Hepatocyte (in vitro differentiated cells): ENCODE measurements around the gene C13orf42. TPM values are rescaled to one million over a fixed set of nuclear protein-coding genes. Genes with fewer than 3 reads are reported as not detected.

Experiments
- DNase-seq: peaks from one replicate; pipeline ENCODE4 v3.0.0-alpha.2; 2016; ENCODE audit warnings: low spot score
- H2AFZ ChIP-seq: fragments of 200-600 bp; sonication (generic); 2 replicates; pipeline ENCODE4 v1.6.0; 2016; ENCODE audit warnings: antibody characterized with exemption, mild to moderate bottlenecking
- H3K27ac ChIP-seq: fragments of 200-600 bp; sonication (generic); 2 replicates; pipeline ENCODE4 v1.5.1; 2016; ENCODE audit warnings: mild to moderate bottlenecking
- H3K27me3 ChIP-seq: fragments of 200-600 bp; sonication (generic); 2 replicates; pipeline ENCODE4 v1.6.1; 2016
- H3K36me3 ChIP-seq: fragments of 200-600 bp; sonication (generic); replicated peaks from 2 replicates; pipeline ENCODE4 v1.5.1; 2016; ENCODE audit warnings: low read depth; ENCODE audit not compliant: insufficient read depth
- H3K4me1 ChIP-seq: fragments of 200-600 bp; sonication (generic); 2 replicates; pipeline ENCODE4 v1.5.1; 2016; ENCODE audit warnings: mild to moderate bottlenecking, moderate library complexity; ENCODE audit not compliant: insufficient read depth
- H3K4me2 ChIP-seq: fragments of 200-600 bp; sonication (generic); 2 replicates; pipeline ENCODE4 v1.6.0; 2016
- H3K4me3 ChIP-seq: fragments of 200-600 bp; sonication (generic); 2 replicates; pipeline ENCODE4 v1.5.1; 2016; ENCODE audit warnings: mild to moderate bottlenecking
- H3K79me2 ChIP-seq: fragments of 200-600 bp; sonication (generic); 2 replicates; pipeline ENCODE4 v1.6.0; 2017; ENCODE audit warnings: mild to moderate bottlenecking
- H3K9me2 ChIP-seq: fragments of 200-600 bp; sonication (generic); replicated peaks from 2 replicates; pipeline ENCODE4 v1.6.0; 2017; ENCODE audit warnings: mild to moderate bottlenecking; ENCODE audit not compliant: insufficient read depth
- H3K9me3 ChIP-seq: fragments of 200-600 bp; sonication (generic); 2 replicates; pipeline ENCODE4 v1.5.1; 2016; ENCODE audit warnings: low read depth, mild to moderate bottlenecking
- H4K20me1 ChIP-seq: fragments of 200-600 bp; sonication (generic); 2 replicates; pipeline ENCODE4 v1.6.0; 2016; ENCODE audit warnings: mild to moderate bottlenecking; ENCODE audit not compliant: insufficient read depth, poor library complexity, severe bottlenecking
- EZH2 ChIP-seq: fragments of 200-600 bp; sonication (generic); IDR thresholded peaks from 2 replicates; pipeline ENCODE4 v1.6.1; 2016; ENCODE audit warnings: antibody characterized with exemption, mild to moderate bottlenecking, borderline replicate concordance
- EZH2phosphoT487 ChIP-seq: fragments of 200-600 bp; sonication (generic); IDR thresholded peaks from one replicate; pipeline ENCODE4 v1.6.1; 2018; ENCODE audit warnings: antibody characterized with exemption, mild to moderate bottlenecking, low read depth, moderate library complexity; ENCODE audit not compliant: unreplicated experiment, severe bottlenecking
- WGBS: methylation state at CpG from one replicate; pipeline ENCODE4 v1.1.6; 2016; ENCODE audit warnings: low lambda C conversion rate; ENCODE audit errors: missing lambda C conversion rate; 5-methylcytosine and 5-hydroxymethylcytosine counted together
- polyA plus RNA-seq: library from polyadenylated mRNA; unstranded; fragments of >200 nt; fragmentation: Nextera tagmentation; extraction: Ambion mirVana; gene quantifications from 2 replicates; pipeline ENCODE4 v1.2.1, GENCODE V29; 2016
- total RNA-seq: library from RNA; depleted of rRNA; stranded (reverse); fragments of >200 nt; gene quantifications from 2 replicates; pipeline ENCODE4 v1.2.3, GENCODE V29; 2014
- TF ChIP-seq, protein P1 (sequence below): fragments of 200-600 bp; sonication (generic); IDR thresholded peaks from 2 replicates; pipeline ENCODE4 v1.5.1; 2016; ENCODE audit warnings: antibody characterized with exemption, mild to moderate bottlenecking; ENCODE audit not compliant: poor library complexity

Gene C13orf42
- total and polyA plus RNA-seq, 2 experiments from 2014 or later, result not detected

DNA sequence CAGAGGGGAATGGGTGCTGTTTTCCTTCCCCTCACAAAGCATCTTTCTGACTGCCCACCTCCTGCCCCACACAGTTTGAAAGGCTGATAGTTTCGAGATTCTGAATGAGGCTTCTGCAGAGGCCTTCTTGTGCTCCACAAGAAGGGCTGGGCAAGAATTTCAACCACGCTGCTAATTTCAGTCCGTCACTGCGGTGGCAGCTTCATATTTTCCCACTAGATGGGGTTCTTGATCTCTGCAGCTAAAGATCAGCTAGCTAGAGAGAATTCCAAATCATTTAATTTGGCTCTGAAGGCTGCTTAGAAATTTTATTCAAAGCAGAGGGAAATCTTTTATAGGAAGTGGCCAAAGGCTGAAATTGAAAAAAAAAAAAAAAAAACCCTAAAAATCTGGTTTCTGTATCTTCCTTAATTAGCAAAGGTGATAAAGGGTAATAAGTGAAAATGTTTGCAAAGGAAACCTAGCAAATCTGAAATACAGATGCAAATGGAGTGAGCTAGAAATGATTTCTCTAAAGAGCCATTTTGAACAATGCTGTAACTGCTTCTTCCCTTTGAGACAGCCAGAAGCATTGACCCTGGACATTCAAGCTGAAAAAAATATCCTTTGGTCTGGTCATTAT is 38.0 kb upstream of the C13orf42 start:
- H4K20me1 ChIP-seq, result no peaks in the 10 kb centered on the region
- H3K4me3 ChIP-seq, result no peak overlapping the region
- 11% methylated on average over 4 of the region's 4 CpGs for WGBS
- peaks cover 5% of the 10 kb centered on the region for H3K27me3 ChIP-seq
- H3K9me3 ChIP-seq, result no peaks in the 10 kb centered on the region
- DNase-seq, result peak; percentile 62
- no peak overlapping the region for H2AFZ ChIP-seq
- H3K4me2 ChIP-seq, result no peak overlapping the region
- H3K36me3 ChIP-seq, result no peaks in the 10 kb centered on the region
- H3K9me2 ChIP-seq, result no peaks in the 10 kb centered on the region
- H3K79me2 ChIP-seq, result no peaks in the 10 kb centered on the region
- no peak for TF ChIP-seq EZH2phosphoT487
- TF ChIP-seq, protein P1, sequence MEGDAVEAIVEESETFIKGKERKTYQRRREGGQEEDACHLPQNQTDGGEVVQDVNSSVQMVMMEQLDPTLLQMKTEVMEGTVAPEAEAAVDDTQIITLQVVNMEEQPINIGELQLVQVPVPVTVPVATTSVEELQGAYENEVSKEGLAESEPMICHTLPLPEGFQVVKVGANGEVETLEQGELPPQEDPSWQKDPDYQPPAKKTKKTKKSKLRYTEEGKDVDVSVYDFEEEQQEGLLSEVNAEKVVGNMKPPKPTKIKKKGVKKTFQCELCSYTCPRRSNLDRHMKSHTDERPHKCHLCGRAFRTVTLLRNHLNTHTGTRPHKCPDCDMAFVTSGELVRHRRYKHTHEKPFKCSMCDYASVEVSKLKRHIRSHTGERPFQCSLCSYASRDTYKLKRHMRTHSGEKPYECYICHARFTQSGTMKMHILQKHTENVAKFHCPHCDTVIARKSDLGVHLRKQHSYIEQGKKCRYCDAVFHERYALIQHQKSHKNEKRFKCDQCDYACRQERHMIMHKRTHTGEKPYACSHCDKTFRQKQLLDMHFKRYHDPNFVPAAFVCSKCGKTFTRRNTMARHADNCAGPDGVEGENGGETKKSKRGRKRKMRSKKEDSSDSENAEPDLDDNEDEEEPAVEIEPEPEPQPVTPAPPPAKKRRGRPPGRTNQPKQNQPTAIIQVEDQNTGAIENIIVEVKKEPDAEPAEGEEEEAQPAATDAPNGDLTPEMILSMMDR, result peak; percentile 88
- H3K27ac ChIP-seq, result no peak overlapping the region
- H3K4me1 ChIP-seq, result no peaks in the 10 kb centered on the region

DNA sequence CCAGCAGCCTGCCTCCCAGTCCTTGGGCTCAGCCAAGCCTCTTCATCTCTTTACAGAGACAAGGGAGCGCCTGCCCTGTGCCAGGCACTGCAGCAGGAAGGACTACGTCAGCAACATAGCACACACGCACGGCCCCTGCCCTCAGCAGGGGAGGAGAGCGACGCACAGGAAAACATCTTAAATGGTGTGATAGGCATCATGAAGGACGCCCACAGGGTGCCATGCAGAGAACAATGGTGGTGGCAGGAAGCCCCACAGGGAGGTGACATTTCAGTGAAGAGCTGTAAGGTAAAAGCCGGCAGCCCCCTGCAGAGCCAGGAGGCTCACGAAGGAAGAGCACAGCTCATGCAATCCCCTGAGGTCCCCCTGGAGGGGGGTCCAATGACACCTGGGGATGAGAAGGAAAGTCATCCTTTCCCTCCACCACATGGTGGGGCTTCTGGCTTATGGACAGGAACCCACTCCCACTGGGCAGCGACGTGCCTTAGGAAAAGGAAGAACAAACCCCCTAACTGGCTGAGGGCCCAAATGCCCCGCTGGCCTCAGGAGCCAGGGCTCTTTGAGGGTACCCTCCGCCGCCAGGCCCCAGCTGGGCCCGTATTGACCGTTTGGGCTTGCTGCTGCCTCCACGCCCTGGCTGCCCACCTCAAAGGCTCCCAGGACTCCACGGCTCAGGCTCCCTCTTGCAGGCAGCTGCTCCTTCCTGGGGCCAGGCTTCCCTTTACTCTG is 37.3 kb upstream of the C13orf42 start:
- H3K36me3 ChIP-seq, result no peaks in the 10 kb centered on the region
- H3K79me2 ChIP-seq, result no peaks in the 10 kb centered on the region
- H4K20me1 ChIP-seq, result no peaks in the 10 kb centered on the region
- H3K4me3 ChIP-seq, result no peak overlapping the region
- peaks cover 3% of the 10 kb centered on the region for H3K9me3 ChIP-seq
- no peak overlapping the region for H3K27ac ChIP-seq
- peaks cover 5% of the 10 kb centered on the region for H3K27me3 ChIP-seq
- no peak for DNase-seq
- H2AFZ ChIP-seq, result no peak overlapping the region
- no peak overlapping the region for H3K4me2 ChIP-seq
- TF ChIP-seq EZH2phosphoT487 (no peak), EZH2 (no peak)
- TF ChIP-seq, protein P1, result no peak
- H3K9me2 ChIP-seq, result no peaks in the 10 kb centered on the region
- WGBS, result 62% methylated on average over 16 of the region's 18 CpGs
- no peaks in the 10 kb centered on the region for H3K4me1 ChIP-seq

DNA sequence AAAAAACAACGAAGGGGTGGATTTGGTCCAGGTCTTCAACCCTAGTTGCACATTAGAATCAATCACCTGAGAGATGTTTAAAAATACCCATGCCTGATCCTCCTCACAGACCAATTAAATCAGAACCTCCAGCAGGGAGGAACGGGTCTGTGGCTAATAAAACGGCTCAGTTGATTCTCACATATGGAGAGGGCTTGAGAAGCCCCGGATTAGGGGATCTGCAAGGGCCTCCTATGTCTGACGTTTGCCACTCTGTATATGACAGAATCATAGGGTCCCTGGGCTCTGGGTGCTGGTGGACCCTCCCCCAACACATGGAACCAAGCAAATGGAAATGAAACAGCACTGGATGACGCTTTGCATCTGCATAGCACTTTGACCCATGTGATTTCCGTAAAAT is 36.7 kb upstream of the C13orf42 start:
- Histone ChIP-seq H3K9me3 (peaks cover 3% of the 10 kb centered on the region), H3K27ac (no peak overlapping the region), H3K9me2 (no peaks in the 10 kb centered on the region), H2AFZ (no peak overlapping the region), H4K20me1 (no peaks in the 10 kb centered on the region), H3K79me2 (no peaks in the 10 kb centered on the region), H3K27me3 (peaks cover 5% of the 10 kb centered on the region), H3K4me2 (no peak overlapping the region), H3K4me1 (no peaks in the 10 kb centered on the region), H3K36me3 (no peaks in the 10 kb centered on the region), H3K4me3 (no peak overlapping the region)
- WGBS, result 55% methylated on average over 6 of the region's 7 CpGs
- no peak for DNase-seq
- TF ChIP-seq, protein P1, result no peak
- TF ChIP-seq EZH2phosphoT487, result no peak
- TF ChIP-seq EZH2, result no peak
